DND-41 (cell line): ENCODE results near the gene ATIC.

Source experiments
- ATAC-seq: fragments of 200-7000 bp; cut with Tn5 transposase; 3 replicates; pipeline ENCODE4 v1.9.1; 2021; ENCODE audit warnings: low read depth; ENCODE audit not compliant: insufficient read depth
- DNase-seq: peaks from one replicate; pipeline ENCODE4 v3.0.0-alpha.2; 2020
- H2AFZ ChIP-seq: 2 replicates; pipeline ENCODE4 v1.6.0; 2012; ENCODE audit warnings: low read depth, low read length
- H3K27ac ChIP-seq: 2 replicates; pipeline ENCODE4 v1.5.1; 2012; ENCODE audit warnings: low read length, inconsistent platforms
- H3K27me3 ChIP-seq: fragments of 200-600 bp; sonication (generic); 2 replicates; pipeline ENCODE4 v1.6.0; 2012; ENCODE audit warnings: low read length, mild to moderate bottlenecking, inconsistent platforms; ENCODE audit not compliant: insufficient read depth, poor library complexity
- H3K36me3 ChIP-seq: 2 replicates; pipeline ENCODE4 v1.5.1; 2012; ENCODE audit warnings: low read length, inconsistent platforms; ENCODE audit not compliant: insufficient read depth
- H3K4me1 ChIP-seq: 2 replicates; pipeline ENCODE4 v1.5.1; 2012; ENCODE audit warnings: mild to moderate bottlenecking, low read length; ENCODE audit not compliant: insufficient read depth
- H3K4me2 ChIP-seq: 2 replicates; pipeline ENCODE4 v1.6.0; 2012; ENCODE audit warnings: mild to moderate bottlenecking, moderate library complexity, low read length, inconsistent platforms; ENCODE audit not compliant: insufficient read depth
- H3K4me3 ChIP-seq, 2 experiments: fragments of 200-600 bp in 1 of 2; shearing (Covaris generic) in 1 of 2; 2 replicates each; pipeline ENCODE4 v1.5.1; 2012 to 2016; ENCODE audit warnings: inconsistent platforms in 2 of 2, low read length in 2 of 2, mild to moderate bottlenecking in 2 of 2, low read depth in 1 of 2, moderate library complexity in 1 of 2
- H3K79me2 ChIP-seq: 2 replicates; pipeline ENCODE4 v1.6.0; 2012; ENCODE audit warnings: low read length, inconsistent platforms; ENCODE audit not compliant: insufficient read depth
- H3K9ac ChIP-seq: 2 replicates; pipeline ENCODE4 v1.6.0; 2012; ENCODE audit warnings: low read depth, mild to moderate bottlenecking, inconsistent platforms, low read length, moderate library complexity
- H3K9me3 ChIP-seq: 2 replicates; pipeline ENCODE4 v1.5.1; 2012; ENCODE audit warnings: low read length, moderate library complexity, mild to moderate bottlenecking, inconsistent platforms; ENCODE audit not compliant: insufficient read depth, severe bottlenecking
- H4K20me1 ChIP-seq: 2 replicates; pipeline ENCODE4 v1.6.0; 2012; ENCODE audit warnings: low read length; ENCODE audit not compliant: insufficient read depth
- CTCF ChIP-seq: IDR thresholded peaks from 2 replicates; pipeline ENCODE4 v1.5.1; 2012; ENCODE audit warnings: borderline replicate concordance, low read length, moderate library complexity, mild to moderate bottlenecking; ENCODE audit not compliant: poor library complexity, severe bottlenecking; ENCODE audit errors: extremely low read depth
- EZH2 ChIP-seq: IDR thresholded peaks from 3 replicates; pipeline ENCODE4 v1.6.1; 2012; ENCODE audit warnings: borderline replicate concordance, low read depth, mild to moderate bottlenecking, moderate library complexity, low read length, inconsistent platforms; ENCODE audit not compliant: severe bottlenecking

Gene ATIC

GRCh38 chr2:215362562-215362904 lies 50.7 kb downstream of the ATIC start:
- TF ChIP-seq EZH2: no peak
- no peak for TF ChIP-seq CTCF
- Histone ChIP-seq H3K9me3 (no peaks in the 10 kb centered on the region), H3K79me2 (no peaks in the 10 kb centered on the region), H3K4me2 (no peak overlapping the region), H3K36me3 (peaks cover 7% of the 10 kb centered on the region; the same call in 1 of the 2 replicates), H3K9ac (no peak overlapping the region), H3K27me3 (no peaks in the 10 kb centered on the region), H2AFZ (no peak overlapping the region), H3K4me3 (no peak overlapping the region), H3K4me1 (no peaks in the 10 kb centered on the region), H3K27ac (no peak overlapping the region), H4K20me1 (no peaks in the 10 kb centered on the region)
- no peak for ATAC-seq
- no peak for DNase-seq

GRCh38 chr2:215363039-215363438 lies 51.2 kb downstream of the ATIC start:
- Histone ChIP-seq H3K79me2 (no peaks in the 10 kb centered on the region), H3K27ac (no peak overlapping the region), H3K36me3 (peaks cover 7% of the 10 kb centered on the region; the same call in 1 of the 2 replicates), H3K4me1 (no peaks in the 10 kb centered on the region), H3K9me3 (no peaks in the 10 kb centered on the region), H2AFZ (no peak overlapping the region), H3K4me2 (no peak overlapping the region), H3K4me3 (no peak overlapping the region), H4K20me1 (no peaks in the 10 kb centered on the region), H3K27me3 (no peaks in the 10 kb centered on the region), H3K9ac (no peak overlapping the region)
- TF ChIP-seq EZH2: no peak
- no peak for TF ChIP-seq CTCF
- no peak for DNase-seq
- ATAC-seq: no peak

- ATAC-seq (no peak), DNase-seq (no peak)
- Histone ChIP-seq H3K27me3 (no peaks in the 10 kb centered on the region), H3K4me1 (no peaks in the 10 kb centered on the region), H4K20me1 (no peaks in the 10 kb centered on the region), H3K4me2 (no peak overlapping the region), H2AFZ (no peak overlapping the region), H3K4me3 (no peak overlapping the region), H3K79me2 (no peaks in the 10 kb centered on the region), H3K36me3 (peaks cover 7% of the 10 kb centered on the region; the same call in 1 of the 2 replicates), H3K27ac (no peak overlapping the region), H3K9ac (no peak overlapping the region), H3K9me3 (no peaks in the 10 kb centered on the region)
- TF ChIP-seq EZH2 (no peak), CTCF (no peak)
Observed at GRCh38 chr2:215363461-215364156, 51.8 kb downstream of the ATIC start.
